Mesenchymal stem cell (in vitro differentiated cells and primary cell): Measurements from ENCODE around the gene SYTL3.

Experiments
- DNase-seq: peaks from one replicate; pipeline ENCODE4 v3.0.0-alpha.2; 2013
- H2AFZ ChIP-seq: one replicate; pipeline ENCODE4 v1.6.1; 2013; ENCODE audit warnings: low read depth, mild to moderate bottlenecking, control low read depth, inconsistent platforms, low read length, moderate library complexity
- H2AK5ac ChIP-seq: 2 replicates; pipeline ENCODE4 v1.6.1; 2013; ENCODE audit warnings: low read length, moderate library complexity, mild to moderate bottlenecking, inconsistent platforms; ENCODE audit not compliant: severe bottlenecking
- H2BK120ac ChIP-seq: one replicate; pipeline ENCODE4 v1.6.1; 2013; ENCODE audit warnings: low read depth, mild to moderate bottlenecking, inconsistent platforms, low read length, moderate library complexity
- H2BK12ac ChIP-seq, 2 experiments: one replicate each; pipeline ENCODE4 v1.6.1; 2013; ENCODE audit warnings: inconsistent platforms in 2 of 2, low read length in 2 of 2, mild to moderate bottlenecking in 2 of 2, moderate library complexity in 2 of 2, control low read depth in 1 of 2
- H2BK15ac ChIP-seq: one replicate; pipeline ENCODE4 v1.6.1; 2013; ENCODE audit warnings: mild to moderate bottlenecking, low read depth, inconsistent platforms; ENCODE audit not compliant: poor library complexity, severe bottlenecking
- H2BK5ac ChIP-seq: 2 replicates; pipeline ENCODE4 v1.6.1; 2013; ENCODE audit warnings: low read depth, mild to moderate bottlenecking, low read length, control low read depth, inconsistent platforms; ENCODE audit not compliant: poor library complexity, severe bottlenecking
- H3K14ac ChIP-seq, 2 experiments: one replicate each; pipeline ENCODE4 v1.6.1; 2013; ENCODE audit warnings: inconsistent platforms in 2 of 2, low read length in 2 of 2, control low read depth in 1 of 2, mild to moderate bottlenecking in 1 of 2, moderate library complexity in 1 of 2
- H3K18ac ChIP-seq, 2 experiments: one replicate each; pipeline ENCODE4 v1.6.1; 2013; ENCODE audit warnings: inconsistent platforms in 2 of 2, low read length in 2 of 2, control low read depth in 1 of 2, low read depth in 1 of 2, mild to moderate bottlenecking in 1 of 2
- H3K23ac ChIP-seq, 2 experiments: one replicate each; pipeline ENCODE4 v1.6.1; 2013; ENCODE audit warnings: inconsistent platforms in 2 of 2, low read length in 2 of 2, mild to moderate bottlenecking in 2 of 2, moderate library complexity in 2 of 2, control low read depth in 1 of 2
- H3K27ac ChIP-seq: 2 replicates; pipeline ENCODE4 v1.5.1; 2013; ENCODE audit warnings: mild to moderate bottlenecking, moderate library complexity, low read length, control low read depth, inconsistent platforms; ENCODE audit not compliant: poor library complexity, severe bottlenecking
- H3K27me3 ChIP-seq, 2 experiments: 2 replicates each; pipeline versions ENCODE4 v1.6.1 to v1.7.0; 2013; ENCODE audit warnings: low read length in 2 of 2, mild to moderate bottlenecking in 2 of 2, moderate library complexity in 2 of 2, control low read depth in 1 of 2, inconsistent platforms in 1 of 2; ENCODE audit not compliant: control insufficient read depth in 1 of 2, insufficient read depth in 1 of 2
- H3K36me3 ChIP-seq, 2 experiments: 2 replicates each; pipeline versions ENCODE4 v1.6.1 to v1.7.0; 2013; ENCODE audit warnings: low read length in 2 of 2, control low read depth in 1 of 2, inconsistent platforms in 1 of 2, low read depth in 1 of 2, mild to moderate bottlenecking in 1 of 2; ENCODE audit not compliant: insufficient read depth in 2 of 2, control insufficient read depth in 1 of 2
- H3K4ac ChIP-seq, 2 experiments: one replicate each; pipeline ENCODE4 v1.6.1; 2013; ENCODE audit warnings: inconsistent platforms in 2 of 2, low read length in 2 of 2, mild to moderate bottlenecking in 2 of 2, moderate library complexity in 2 of 2, control low read depth in 1 of 2, low read depth in 1 of 2
- H3K4me1 ChIP-seq: 2 replicates; pipeline ENCODE4 v1.6.1; 2013; ENCODE audit warnings: low read depth, low read length, control low read depth; ENCODE audit not compliant: control insufficient read depth, insufficient read depth
- H3K4me2 ChIP-seq: 2 replicates; pipeline ENCODE4 v1.6.1; 2013; ENCODE audit warnings: low read length, mild to moderate bottlenecking, inconsistent platforms; ENCODE audit not compliant: poor library complexity, severe bottlenecking
- H3K4me3 ChIP-seq, 2 experiments: 2 replicates each; pipeline versions ENCODE4 v1.5.1 to v1.7.0; 2013; ENCODE audit warnings: low read length in 2 of 2, mild to moderate bottlenecking in 2 of 2, control low read depth in 1 of 2, low read depth in 1 of 2; ENCODE audit not compliant: insufficient read depth in 1 of 2
- H3K79me1 ChIP-seq: replicated peaks from 2 replicates; pipeline ENCODE4 v1.6.1; 2013; ENCODE audit warnings: mild to moderate bottlenecking, control low read depth, low read length, inconsistent platforms; ENCODE audit not compliant: poor library complexity, severe bottlenecking
- H3K9ac ChIP-seq: 2 replicates; pipeline ENCODE4 v1.7.0; 2013; ENCODE audit warnings: mild to moderate bottlenecking, low read length, moderate library complexity
- H3K9me3 ChIP-seq: 2 replicates; pipeline ENCODE4 v1.7.0; 2013; ENCODE audit warnings: mild to moderate bottlenecking, low read length; ENCODE audit not compliant: control insufficient read depth
- H4K8ac ChIP-seq: one replicate; pipeline ENCODE4 v1.6.1; 2013; ENCODE audit warnings: inconsistent platforms, mild to moderate bottlenecking, low read length, moderate library complexity
- H4K91ac ChIP-seq: one replicate; pipeline ENCODE4 v1.6.1; 2013; ENCODE audit warnings: mild to moderate bottlenecking, low read length, inconsistent platforms
- WGBS: methylation state at CpG from one replicate; pipeline ENCODE4 v1.1.7; 2013; ENCODE audit warnings: mixed read lengths; 5-methylcytosine and 5-hydroxymethylcytosine counted together

The SYTL3 gene

GRCh38 chr6:158624684-158625682, 24.9 kb upstream of the SYTL3 start:
- H3K9me3 ChIP-seq = no peaks in the 10 kb centered on the region

GRCh38 chr6:158625881-158626305, 24.0 kb upstream of the SYTL3 start:
- no peak overlapping the region for H2BK12ac ChIP-seq

More at GRCh38 chr6:158624684-158625682, 24.9 kb upstream of the SYTL3 start:
- WGBS = 96% methylated on average over 25 of the region's 25 CpGs
- H2AK5ac ChIP-seq = no peak overlapping the region
- no peak overlapping the region for H3K27ac ChIP-seq
- H3K4me1 ChIP-seq = no peaks in the 10 kb centered on the region
- H3K36me3 ChIP-seq = peaks cover 81% of the 10 kb centered on the region in 2 experiments
- no peak overlapping the region for H4K91ac ChIP-seq
- H3K18ac ChIP-seq = no peak overlapping the region
- H3K79me1 ChIP-seq = peaks cover 41% of the 10 kb centered on the region
- no peaks in the 10 kb centered on the region for H3K27me3 ChIP-seq
- no peak overlapping the region for H4K8ac ChIP-seq
- no peak overlapping the region for H3K4me2 ChIP-seq
- H3K23ac ChIP-seq = no peak overlapping the region
- H2BK5ac ChIP-seq = no peak overlapping the region
- H3K14ac ChIP-seq = no peak overlapping the region
- no peak overlapping the region for H2AFZ ChIP-seq
- no peak overlapping the region for H3K9ac ChIP-seq
- H3K4me3 ChIP-seq = no peak overlapping the region
- no peak overlapping the region for H2BK120ac ChIP-seq
- H2BK15ac ChIP-seq = no peak overlapping the region
- no peak overlapping the region for H2BK12ac ChIP-seq
- no peak for DNase-seq
- no peak overlapping the region for H3K4ac ChIP-seq

GRCh38 chr6:158626360-158627167, 23.3 kb upstream of the SYTL3 start:
- Histone ChIP-seq H2BK5ac (no peak overlapping the region), H2BK12ac (no peak overlapping the region), H4K8ac (no peak overlapping the region), H3K4ac (no peak overlapping the region), H3K4me3 (no peak overlapping the region), H3K27ac (no peak overlapping the region), H2AK5ac (no peak overlapping the region), H3K36me3 (peaks cover 72 to 74% of the 10 kb centered on the region in 2 experiments), H2AFZ (no peak overlapping the region), H4K91ac (no peak overlapping the region), H2BK120ac (no peak overlapping the region), H3K18ac (no peak overlapping the region), H3K9me3 (no peaks in the 10 kb centered on the region), H3K9ac (no peak overlapping the region), H2BK15ac (no peak overlapping the region), H3K4me1 (peaks cover 2% of the 10 kb centered on the region), H3K27me3 (no peaks in the 10 kb centered on the region), H3K23ac (no peak overlapping the region), H3K4me2 (no peak overlapping the region), H3K14ac (no peak overlapping the region), H3K79me1 (peaks cover 34% of the 10 kb centered on the region)
- DNase-seq = no peak
- WGBS = 94% methylated on average over 6 of the region's 6 CpGs

More at GRCh38 chr6:158625881-158626305, 24.0 kb upstream of the SYTL3 start:
- no peak overlapping the region for H3K14ac ChIP-seq
- no peaks in the 10 kb centered on the region for H3K4me1 ChIP-seq
- 96% methylated on average over 15 of the region's 15 CpGs for WGBS
- no peak overlapping the region for H4K91ac ChIP-seq
- no peak overlapping the region for H2BK15ac ChIP-seq
- no peak overlapping the region for H2BK5ac ChIP-seq
- H4K8ac ChIP-seq = no peak overlapping the region
- no peaks in the 10 kb centered on the region for H3K9me3 ChIP-seq
- no peak overlapping the region for H3K9ac ChIP-seq
- H3K27me3 ChIP-seq = no peaks in the 10 kb centered on the region
- H2AK5ac ChIP-seq = no peak overlapping the region
- no peak overlapping the region for H2AFZ ChIP-seq
- DNase-seq = no peak
- no peak overlapping the region for H3K4ac ChIP-seq
- H3K79me1 ChIP-seq = peaks cover 36% of the 10 kb centered on the region
- no peak overlapping the region for H3K27ac ChIP-seq
- no peak overlapping the region for H3K23ac ChIP-seq
- H3K4me3 ChIP-seq = no peak overlapping the region
- H3K4me2 ChIP-seq = no peak overlapping the region
- H3K18ac ChIP-seq = no peak overlapping the region
- H3K36me3 ChIP-seq = peaks cover 75 to 79% of the 10 kb centered on the region in 2 experiments
- no peak overlapping the region for H2BK120ac ChIP-seq
